ENCODE measurements around the gene ZNF189.
"Not testable (repeated sequence)": the region's sequence is repeated elsewhere in the genome, so short reads cannot be mapped to it uniquely, and the experiment has no call there.

Gene ZNF189

DNA sequence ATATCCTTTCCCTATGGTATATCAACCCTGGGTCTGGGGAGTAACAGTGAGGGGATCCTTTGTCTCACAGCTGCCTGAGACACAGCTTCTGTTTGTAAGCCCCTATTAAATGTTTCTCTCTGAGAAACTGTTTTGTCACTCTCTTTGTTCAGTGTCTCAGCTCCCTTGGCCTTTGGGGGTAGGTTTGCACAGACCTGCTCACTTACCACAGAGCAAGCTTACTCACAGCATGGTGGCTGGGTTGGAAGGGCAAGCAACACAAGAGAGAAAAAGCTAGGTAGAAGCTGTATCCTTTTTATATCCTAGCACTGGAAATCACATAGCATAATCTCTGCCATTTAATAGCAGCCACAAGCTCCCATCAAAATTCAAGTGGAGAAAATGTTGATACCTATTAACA lies 18.4 kb upstream of the ZNF189 start:
- no peak for DNase-seq (ENCODE audit: low read depth)

DNA sequence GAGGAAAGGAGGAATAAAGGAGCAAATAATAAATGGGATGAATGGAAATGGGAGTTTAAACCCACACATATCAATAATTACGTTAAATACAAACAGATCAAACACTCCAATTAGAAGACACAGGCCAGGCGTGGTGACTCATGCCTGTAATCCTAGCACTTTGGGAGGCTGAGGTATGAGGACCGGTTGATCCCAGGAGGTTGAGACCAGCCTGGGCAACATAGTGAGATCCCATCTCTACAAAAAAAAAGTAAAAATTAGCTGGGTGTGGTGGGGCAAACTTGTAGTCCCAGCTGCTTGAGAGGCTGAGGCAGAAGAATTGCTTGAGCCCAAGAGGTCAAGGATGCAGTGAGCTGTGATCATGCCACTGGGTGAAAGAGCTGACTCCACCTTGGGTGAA lies 17.5 kb upstream of the ZNF189 start:
- no peak for DNase-seq (ENCODE audit: low read depth)

DNA sequence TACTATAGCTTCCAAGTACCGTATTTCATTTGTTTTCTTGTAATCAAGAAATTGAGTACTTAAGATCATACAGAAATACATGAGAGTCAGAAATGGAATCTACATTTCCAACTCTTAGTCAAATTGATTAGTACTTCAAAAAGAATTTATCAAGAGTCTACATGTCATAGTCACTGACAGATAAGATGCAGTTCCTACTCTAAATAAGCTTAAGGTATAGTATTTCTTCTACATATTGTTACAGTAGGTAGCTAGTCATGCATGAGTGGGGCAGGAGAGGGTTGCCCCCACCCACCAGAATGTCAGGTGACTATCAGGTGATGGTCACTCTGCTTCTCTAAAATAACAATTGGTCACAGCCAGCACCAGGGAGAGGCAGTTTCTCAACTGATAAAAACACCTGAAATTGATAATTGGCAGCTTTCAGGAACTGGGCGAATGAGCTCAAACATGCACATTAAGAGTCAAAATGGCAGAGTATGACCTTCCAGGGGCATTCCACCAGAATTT lies 16.8 kb upstream of the ZNF189 start:
- DNase-seq (ENCODE audit: low read depth), result no peak

DNA sequence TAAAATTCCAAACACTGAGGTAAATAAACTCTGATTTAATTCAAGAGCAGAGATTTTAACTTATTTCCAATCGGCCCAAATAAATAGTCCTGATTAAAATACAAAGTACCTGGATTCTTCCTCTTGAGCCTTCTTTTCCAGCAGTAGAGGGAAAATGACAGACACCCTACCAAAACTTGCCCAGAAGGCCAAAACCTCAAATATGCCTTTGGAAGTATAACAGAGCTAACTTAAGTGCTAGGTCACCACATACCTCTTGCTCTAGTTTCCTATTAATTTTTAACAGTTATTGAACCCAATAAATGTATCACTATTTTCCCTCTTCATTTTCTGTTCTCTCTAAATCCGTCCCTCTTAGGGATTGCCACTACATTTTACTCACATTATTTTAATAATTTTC lies 15.3 kb upstream of the ZNF189 start:
- no peak for DNase-seq (ENCODE audit: low read depth)

DNA sequence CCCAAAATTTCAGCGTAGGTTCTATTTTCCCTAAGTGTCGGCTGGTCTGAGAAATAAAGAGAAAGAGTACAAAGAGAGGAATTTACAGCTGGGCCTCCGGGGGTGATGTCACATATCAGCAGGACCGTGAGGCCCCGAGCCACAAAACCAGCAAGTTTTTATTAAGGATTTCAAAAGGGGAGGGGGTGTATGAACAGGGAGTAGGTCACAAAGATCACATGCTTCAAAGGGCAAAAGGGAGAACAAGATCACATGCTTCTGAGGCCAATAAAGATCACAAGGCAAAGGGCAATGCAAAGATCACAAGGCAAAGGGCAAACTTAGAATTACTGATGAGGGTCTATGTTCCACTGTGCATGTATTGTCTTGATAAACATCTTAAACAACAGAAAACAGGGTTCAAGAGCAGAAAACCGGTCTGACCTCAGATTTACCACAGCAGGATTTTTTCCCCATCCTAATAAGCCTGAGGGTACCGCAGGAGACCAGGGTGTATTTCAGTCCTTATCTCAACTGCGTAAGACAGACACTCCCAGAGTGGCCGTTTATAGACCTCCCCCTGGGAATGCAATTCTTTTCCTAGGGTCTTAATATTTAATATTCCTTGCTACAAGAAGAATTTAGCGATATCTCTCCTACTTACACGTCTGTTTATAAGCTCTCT lies 13.6 kb upstream of the ZNF189 start, which contains the start of gene BAAT:
Gene BAAT (minus strand): TSS at position 134 of the 664 bp plus-strand sequence. CDS start 13,602 bp downstream, outside the sequence.
- DNase-seq (ENCODE audit: low read depth), result not testable (repeated sequence)

DNA sequence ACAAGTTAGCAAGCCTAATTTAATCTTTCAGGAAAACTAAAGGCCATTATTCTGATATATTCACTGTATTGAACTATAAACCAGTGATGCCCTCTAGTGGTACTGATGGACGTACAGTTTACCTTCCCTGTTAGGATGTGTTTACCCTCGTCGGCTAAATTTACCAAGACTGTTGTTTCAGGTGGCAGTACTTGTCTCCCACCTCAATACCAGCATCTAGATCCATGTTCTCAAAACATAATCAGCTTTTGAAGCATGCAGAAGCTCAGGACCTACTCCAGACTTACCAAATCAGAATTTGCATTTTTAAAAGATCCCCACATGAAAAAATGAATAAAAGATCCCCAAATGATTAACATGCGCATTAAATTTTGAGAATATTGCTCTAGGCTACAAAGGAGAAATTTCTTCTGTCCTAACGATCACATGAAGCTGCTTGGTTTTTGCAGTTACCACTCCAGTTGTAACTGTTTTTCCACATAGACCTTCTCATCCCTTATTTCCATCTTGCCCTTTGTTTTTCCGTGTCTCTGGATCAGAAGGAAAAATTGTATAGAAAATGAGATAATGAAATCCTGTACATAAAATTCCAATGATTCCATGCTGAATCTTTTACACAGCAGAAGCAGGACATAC lies 10.7 kb upstream of the ZNF189 start:
- DNase-seq (ENCODE audit: low read depth), result no peak

DNA sequence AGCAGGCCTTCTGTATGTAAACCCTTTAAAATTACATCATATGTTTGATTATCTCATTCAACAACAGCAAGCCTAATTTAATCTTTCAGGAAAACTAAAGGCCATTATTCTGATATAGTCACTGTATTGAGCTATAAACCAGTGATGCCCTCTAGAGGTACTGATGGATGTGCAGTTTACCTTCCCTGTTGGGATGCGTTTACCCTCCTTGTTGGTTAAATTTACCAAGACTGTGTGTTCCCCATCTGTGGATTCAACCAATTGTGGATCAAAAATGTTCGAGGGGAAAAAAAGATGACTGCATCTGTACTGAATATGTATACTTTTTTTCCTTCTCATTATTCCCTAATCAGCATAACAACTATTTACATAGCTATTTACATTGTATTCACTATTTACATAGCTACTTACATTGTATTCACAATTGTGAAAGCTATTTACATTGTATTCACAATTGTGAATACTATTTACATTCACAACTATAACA lies 10.1 kb upstream of the ZNF189 start:
- no peak for DNase-seq (ENCODE audit: low read depth)

DNA sequence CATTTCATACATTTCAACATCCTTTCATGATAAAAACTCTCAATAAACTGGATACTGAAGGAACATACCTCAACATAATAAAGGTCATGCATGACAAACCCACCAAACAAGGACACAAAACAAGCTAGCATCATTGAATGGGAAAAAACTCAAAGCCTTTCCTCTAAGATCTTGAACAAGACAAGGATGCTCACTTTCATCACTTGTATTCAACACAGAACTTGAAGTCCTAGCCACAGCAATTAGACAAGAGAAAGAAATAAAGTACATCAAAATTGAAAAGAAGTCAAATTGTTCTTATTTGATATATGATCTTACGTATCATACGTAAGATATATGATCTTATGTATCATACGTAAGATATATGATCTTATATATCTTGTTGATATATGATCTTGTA lies 5.5 kb upstream of the ZNF189 start:
- DNase-seq (ENCODE audit: low read depth), result no peak

DNA sequence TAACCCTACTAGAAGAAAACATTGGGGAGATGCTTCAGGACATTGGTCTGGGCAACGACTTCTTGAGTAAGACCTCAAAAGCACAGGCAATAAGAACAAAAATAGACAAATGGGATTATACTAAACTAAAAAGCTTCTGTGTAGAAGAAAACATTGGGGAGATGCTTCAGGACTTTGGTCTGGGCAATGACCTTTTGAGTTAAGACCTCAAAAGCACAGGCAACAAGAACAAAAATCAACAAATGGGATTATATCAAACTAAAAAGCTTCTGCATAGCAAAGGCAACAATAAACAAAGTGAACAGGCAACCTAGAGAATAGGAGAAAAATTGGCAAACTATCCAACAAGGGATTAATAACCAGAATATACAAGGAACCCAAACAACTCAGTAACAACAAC lies 4.0 kb upstream of the ZNF189 start:
- no peak for DNase-seq (ENCODE audit: low read depth)

DNA sequence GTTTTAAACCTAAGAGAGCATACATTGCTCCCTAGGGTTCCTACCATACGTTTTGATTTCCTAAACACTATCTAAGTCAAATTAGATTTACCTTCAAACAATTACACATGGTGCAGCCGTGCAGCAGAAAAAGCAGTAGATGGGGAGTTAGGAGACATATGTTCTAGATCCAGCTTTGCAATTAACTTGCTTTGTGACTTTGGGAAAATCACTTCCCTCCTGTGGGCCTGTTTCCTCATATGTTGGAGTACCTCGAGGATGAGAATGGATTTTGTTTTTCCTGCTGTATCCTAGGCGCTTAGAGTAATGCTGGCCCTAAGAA lies 944 bp upstream of the ZNF189 start:
- DNase-seq (ENCODE audit: low read depth), result no peak

DNA sequence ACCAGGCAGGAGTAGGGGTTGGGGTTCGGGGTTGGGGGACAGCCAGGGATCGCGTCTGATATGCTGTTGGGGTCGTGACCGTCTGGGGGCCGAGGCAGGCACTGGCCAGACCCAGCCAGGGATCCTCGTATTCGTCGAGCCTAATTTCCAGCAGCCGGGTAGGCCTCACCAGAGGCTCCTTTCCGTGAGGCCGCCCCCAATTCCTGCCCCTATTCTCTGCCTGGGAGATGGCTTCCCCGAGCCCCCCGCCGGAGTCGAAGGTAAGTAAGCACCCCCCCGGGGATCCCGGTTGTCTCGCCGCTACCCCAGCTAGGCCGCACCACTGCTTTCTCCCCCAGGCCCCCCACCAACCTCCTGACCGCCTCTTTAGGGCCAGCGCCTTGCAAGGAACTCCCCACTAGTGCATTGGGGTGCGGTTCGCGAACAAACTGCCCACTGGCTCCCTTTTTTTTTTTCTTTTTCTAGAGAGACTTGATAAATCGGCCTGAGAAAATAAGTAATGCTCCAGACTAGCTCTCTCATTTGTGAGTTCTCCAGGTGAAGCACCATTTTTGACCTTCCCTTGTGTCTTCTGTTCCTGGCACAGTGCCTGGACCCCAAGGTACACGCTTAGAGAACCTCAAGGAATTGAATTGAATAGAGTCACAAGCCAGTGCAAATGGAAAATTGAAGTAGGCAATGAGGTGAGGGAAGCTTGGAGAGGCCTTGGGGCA lies 435 bp downstream of the ZNF189 start:
- no peak for DNase-seq (ENCODE audit: low read depth)

DNA sequence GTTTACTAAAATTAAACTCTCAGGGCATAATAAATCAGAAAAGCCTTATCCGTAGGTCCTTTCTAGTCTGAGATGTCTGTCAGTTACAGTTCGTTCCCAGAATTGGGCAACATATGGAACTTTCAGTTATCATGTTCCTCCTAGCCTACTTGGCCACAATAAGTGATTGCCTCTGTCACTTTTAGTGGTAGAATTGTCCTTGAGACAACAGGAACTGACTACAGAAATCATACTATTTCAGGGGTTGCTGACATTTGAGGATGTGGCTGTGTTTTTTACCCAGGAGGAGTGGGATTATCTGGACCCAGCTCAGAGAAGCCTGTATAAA lies 956 bp downstream of the ZNF189 start:
- no peak for DNase-seq (ENCODE audit: low read depth)

DNA sequence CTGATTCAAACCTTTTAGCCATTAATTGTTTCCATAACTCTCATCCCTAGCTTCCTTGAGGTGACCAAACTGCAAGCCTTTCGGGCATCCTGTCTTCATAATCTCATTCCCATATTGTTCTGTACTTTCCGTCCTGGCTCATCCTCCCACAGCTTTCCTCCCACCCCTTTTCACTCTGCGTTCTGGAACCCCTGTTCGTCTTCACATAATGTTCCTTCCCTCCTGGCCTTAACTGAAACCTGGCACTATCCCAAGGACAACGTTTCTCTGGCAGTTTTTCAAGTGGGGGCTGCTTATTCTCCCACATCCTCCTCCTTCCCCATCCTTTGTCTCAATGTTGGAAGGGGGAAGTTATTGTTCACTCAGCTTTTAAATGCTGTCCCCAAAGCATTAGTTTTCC lies 1.5 kb downstream of the ZNF189 start:
- no peak for DNase-seq (ENCODE audit: low read depth)

DNA sequence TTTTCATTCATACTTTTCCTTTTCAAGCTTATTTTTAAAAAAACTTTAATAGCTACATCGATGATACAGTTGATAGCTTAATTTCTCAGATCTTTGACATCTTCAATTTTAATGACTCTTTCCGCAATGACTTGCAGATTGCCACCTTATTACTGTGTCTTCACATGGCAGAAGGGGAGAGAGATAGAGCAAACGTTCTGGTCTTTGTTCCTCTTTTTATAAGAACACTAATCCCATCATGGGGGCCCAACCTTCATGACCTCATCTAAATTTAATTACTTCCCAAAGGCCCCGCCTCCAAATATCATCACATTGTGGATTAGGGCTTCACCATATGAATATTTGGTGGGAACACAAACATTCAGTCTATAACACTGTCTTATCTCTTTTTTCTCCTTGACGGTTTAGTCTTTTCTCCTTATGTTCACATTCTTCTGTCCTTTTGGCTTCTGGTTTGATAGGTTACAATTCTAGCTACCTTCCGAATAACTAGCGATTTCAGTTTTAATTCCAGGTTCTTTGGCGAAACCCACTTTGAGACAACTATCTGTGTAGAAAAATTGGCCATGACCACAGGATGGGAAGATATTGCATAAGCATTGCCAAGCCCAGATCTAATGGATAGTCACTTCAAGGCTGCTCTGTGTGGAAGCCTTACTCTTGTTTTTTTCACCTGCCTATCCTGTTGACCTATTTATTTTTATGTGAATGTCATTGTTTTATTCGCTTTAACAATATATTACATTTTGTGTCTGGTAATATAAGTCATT lies 5.0 kb downstream of the ZNF189 start:
- no peak for DNase-seq (ENCODE audit: low read depth)

DNA sequence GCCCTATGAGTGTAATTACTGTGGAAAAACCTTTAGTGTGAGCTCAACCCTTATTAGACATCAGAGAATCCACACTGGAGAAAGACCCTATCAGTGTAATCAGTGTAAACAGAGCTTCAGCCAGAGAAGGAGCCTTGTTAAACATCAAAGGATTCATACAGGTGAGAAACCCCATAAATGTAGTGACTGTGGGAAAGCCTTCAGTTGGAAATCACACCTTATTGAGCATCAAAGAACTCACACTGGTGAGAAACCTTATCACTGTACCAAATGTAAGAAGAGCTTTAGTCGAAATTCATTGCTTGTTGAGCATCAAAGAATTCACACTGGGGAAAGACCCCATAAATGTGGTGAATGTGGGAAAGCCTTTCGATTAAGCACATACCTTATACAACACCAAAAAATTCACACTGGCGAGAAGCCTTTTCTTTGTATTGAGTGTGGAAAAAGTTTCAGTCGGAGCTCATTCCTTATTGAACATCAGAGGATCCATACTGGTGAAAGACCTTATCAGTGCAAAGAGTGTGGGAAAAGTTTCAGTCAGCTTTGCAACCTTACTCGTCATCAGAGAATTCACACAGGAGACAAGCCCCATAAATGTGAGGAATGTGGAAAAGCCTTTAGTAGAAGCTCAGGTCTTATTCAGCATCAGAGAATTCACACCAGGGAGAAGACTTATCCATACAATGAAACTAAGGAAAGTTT lies 9.9 kb downstream of the ZNF189 start:
- no peak for DNase-seq (ENCODE audit: low read depth)

DNA sequence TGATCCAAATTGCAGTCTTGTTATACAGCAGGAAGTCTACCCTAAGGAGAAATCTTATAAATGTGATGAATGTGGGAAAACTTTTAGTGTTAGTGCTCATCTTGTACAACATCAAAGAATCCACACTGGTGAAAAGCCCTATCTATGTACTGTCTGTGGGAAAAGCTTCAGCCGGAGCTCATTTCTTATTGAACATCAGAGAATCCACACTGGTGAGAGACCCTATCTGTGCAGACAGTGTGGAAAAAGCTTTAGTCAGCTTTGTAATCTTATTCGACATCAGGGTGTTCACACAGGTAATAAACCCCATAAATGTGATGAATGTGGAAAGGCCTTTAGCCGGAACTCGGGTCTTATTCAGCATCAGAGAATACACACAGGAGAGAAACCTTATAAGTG lies 10.4 kb downstream of the ZNF189 start:
- no peak for DNase-seq (ENCODE audit: low read depth)

DNA sequence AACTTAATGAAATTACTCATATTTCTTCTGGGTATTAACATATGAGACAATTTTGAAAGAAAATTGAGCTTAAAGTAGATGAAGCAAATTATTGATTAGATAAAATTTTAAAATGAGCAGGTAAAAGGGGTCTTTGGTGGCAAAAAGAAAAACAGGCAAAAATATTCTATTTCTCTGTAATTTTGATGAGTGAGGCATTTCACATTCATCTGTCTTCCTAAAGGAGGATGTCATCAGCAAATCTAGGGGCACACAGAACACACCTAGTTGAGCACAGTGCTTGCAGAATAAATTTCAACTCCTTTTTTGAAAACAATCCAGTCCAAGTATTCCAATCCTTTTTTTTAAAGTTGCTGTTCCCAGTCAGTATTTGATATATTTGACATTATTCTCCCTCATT lies 16.2 kb downstream of the ZNF189 start:
- DNase-seq (ENCODE audit: low read depth), result no peak

DNA sequence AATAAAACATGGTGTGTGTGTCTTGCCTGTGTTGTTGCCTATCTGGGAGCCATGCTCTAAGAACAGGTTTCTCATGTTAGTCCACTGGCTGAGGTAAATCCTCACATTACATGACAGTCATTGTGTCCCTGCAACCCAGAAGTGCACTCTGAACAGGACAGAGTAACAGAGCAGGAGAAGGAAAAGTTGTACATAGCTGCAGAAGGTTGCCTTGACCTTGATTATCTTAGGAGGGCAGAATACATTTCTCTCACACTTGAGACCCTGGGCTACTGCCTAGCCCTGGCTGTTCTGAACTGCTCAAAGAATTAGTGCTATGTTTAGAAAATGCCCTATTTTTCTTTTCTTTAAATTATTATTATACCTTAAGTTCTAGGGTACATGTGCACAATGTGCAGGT lies 16.9 kb downstream of the ZNF189 start:
- no peak for DNase-seq (ENCODE audit: low read depth)

DNA sequence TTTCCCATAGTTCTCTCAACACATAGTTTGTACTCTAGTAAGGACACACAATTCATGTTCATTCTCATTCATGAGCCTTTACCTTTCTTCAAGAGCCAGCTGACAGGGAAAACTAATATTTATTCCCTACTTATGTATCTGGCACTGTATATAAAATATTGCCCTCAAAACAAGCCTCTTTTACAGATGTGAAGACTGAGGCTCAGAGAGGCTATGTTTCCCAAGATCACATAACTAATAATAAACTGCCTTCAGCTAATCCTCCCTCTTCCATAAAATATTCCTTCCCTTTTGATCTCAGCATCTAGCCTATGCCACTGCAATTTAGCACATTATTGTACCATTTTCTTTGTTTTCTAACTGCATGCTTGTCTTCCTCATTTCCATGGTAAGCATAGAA lies 18.7 kb downstream of the ZNF189 start:
- DNase-seq (ENCODE audit: low read depth), result no peak

DNA sequence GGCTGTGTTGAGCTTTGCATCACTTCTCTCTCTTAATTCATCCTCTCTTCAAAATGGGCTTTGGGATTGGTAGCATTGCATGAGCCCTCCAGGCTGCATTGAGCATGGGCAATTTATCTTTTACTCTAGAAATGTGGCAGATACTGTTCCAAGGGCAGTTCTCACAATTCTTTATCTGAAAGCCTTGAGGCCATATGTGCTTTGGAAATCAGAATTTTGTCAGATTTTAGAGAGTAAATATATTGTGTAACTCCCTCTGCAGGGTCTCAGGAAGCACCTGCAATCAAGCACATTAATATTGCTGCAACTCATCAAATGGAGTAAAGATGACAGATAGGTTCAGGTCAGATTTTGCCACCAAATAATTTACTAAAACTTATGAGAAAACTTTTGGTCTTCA lies 19.3 kb downstream of the ZNF189 start:
- no peak for DNase-seq (ENCODE audit: low read depth)

DNA sequence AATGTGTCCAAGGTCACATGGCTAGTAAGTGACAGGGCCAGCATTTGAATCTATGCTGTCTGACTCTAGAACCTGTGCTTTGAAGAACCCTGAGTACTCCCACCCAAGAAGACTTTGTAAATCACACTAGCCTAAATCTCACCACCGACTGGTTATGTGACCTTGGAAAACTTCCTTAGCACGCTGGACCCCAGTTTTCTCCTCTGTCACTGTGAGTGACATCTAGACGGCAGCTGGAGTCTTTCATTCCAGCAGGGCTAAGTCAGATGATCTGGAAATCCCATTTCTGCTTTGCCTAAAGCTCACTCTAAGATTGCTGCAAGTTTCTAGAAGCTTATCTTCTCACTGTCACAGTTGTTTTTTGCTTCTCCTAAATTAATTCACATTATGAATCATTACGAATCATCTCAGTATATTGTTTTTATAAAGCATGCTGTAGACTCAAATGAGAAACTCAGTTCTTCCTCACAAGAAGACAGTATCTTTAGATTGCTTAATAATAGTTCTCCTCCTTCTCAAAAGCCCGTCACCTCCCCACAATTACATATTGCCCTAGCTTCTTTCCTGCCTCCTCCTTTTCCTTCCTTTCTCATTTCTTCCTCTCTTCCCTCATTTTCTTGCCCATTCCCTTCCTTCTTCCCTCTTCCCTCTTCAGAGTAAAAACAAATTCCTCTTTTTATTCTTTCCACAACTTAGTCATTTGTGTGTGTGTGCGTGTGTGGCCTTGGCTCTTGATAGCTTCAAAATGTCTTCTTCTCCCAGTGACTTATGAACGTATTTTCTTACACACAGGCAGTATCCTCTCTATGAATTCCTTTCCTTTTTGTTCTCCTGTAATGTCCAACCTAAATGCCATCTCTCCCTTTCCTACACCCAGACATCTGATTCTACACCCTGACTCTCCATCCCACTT lies 20.1 kb downstream of the ZNF189 start:
- DNase-seq (ENCODE audit: low read depth), result no peak

All from HS-27A (cell line).